Panc1 (cell line): ENCODE results near the gene MLLT10.

Experiments
- CTCF ChIP-seq: fragments of 450-650 bp; IDR thresholded peaks from 2 replicates; pipeline ENCODE4 v1.5.1; 2017; ENCODE audit warnings: mild to moderate bottlenecking
- POLR2AphosphoS5 ChIP-seq: IDR thresholded peaks from 2 replicates; pipeline ENCODE4 v1.6.1; 2012; ENCODE audit warnings: mild to moderate bottlenecking, low read depth, low read length, moderate library complexity
- SIN3A ChIP-seq: IDR thresholded peaks from 2 replicates; pipeline ENCODE4 v1.6.1; 2012; ENCODE audit warnings: low read depth, mild to moderate bottlenecking, low read length, moderate library complexity, borderline replicate concordance; ENCODE audit not compliant: insufficient read depth

DNA sequence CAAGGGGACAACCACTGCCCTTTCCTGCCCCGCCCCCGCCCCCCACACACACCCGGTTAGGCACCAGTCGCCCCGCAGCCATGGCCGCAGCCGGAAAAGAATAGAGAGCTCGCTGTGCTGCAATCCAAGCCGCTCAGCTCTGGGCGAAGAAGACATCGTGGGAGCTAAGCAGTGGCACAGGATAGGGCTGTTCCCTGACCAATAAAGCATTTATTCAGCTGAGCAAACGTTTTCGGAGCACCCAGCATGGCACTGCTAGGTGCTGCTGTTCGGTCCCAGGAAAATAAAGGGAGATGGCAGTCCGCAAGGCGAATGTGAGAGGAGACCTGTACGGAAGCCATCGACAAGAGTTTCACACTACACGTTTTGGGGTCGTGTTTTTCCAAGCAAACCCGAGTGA is 26.9 kb upstream of the MLLT10 start:
- TF ChIP-seq CTCF (no peak), SIN3A (no peak), POLR2AphosphoS5 (no peak)
